HepG2 (cell line): ENCODE results near the gene DMPK. TPM values are rescaled to one million over a fixed set of nuclear protein-coding genes. Genes with fewer than 3 reads are reported as not detected.

Experiments
- ATAD3A ChIP-seq: sonication (generic); formaldehyde crosslinking; IDR thresholded peaks from 2 replicates; pipeline ENCODE4 v1.4.0; 2020; ENCODE audit warnings: missing genetic modification reagents
- FOXM1 ChIP-seq: sonication (generic); formaldehyde crosslinking; IDR thresholded peaks from 2 replicates; pipeline ENCODE4 v1.5.0; 2020; ENCODE audit warnings: missing genetic modification reagents
- IRF2 ChIP-seq: IDR thresholded peaks from 2 replicates; pipeline ENCODE4 v1.6.1; 2018; ENCODE audit warnings: missing genetic modification reagents, missing compliant biosample characterization
- KLF6 ChIP-seq: IDR thresholded peaks from 2 replicates; pipeline ENCODE4 v1.8.0; 2016; ENCODE audit warnings: missing biosample characterization, missing genetic modification reagents
- MZF1 ChIP-seq: sonication (generic); formaldehyde crosslinking; IDR thresholded peaks from 2 replicates; pipeline ENCODE4 v1.8.1; 2023; ENCODE audit warnings: mild to moderate bottlenecking, missing genetic modification reagents, borderline replicate concordance
- NKX3-1 ChIP-seq: sonication (generic); formaldehyde crosslinking; IDR thresholded peaks from 2 replicates; pipeline ENCODE4 v1.5.0; 2020; ENCODE audit warnings: missing genetic modification reagents
- PCBP1 ChIP-seq: fragments of 200-400 bp; formaldehyde crosslinking; IDR thresholded peaks from 2 replicates; pipeline ENCODE4 v1.6.1; 2017; ENCODE audit warnings: mild to moderate bottlenecking, low read depth, low read length, borderline replicate concordance
- PRMT3 ChIP-seq: sonication (generic); formaldehyde crosslinking; IDR thresholded peaks from 2 replicates; pipeline ENCODE4 v1.8.1; 2022; ENCODE audit warnings: low read depth, mild to moderate bottlenecking, moderate library complexity, missing genetic modification reagents, borderline replicate concordance
- REL ChIP-seq: sonication (generic); formaldehyde crosslinking; conservative IDR thresholded peaks from 2 replicates; pipeline ENCODE4 v1.8.0; 2022; ENCODE audit warnings: mild to moderate bottlenecking, missing genetic modification reagents, moderate library complexity
- SMARCC2 ChIP-seq: fragments of 450-650 bp; IDR thresholded peaks from 2 replicates; pipeline ENCODE4 v1.6.1; 2017; ENCODE audit warnings: antibody characterized with exemption, mild to moderate bottlenecking
- SMYD3 ChIP-seq: sonication (generic); formaldehyde crosslinking; IDR thresholded peaks from 2 replicates; pipeline ENCODE4 v1.8.1; 2023; ENCODE audit warnings: mild to moderate bottlenecking, missing genetic modification reagents
- SOX6 ChIP-seq, 2 experiments: fragments of 450-650 bp in 1 of 2; sonication (generic) in 1 of 2; formaldehyde crosslinking in 1 of 2; IDR thresholded peaks; 2 replicates each; pipeline versions ENCODE4 v1.4.0 to v1.6.1; 2017 to 2020; ENCODE audit warnings: antibody characterized with exemption in 1 of 2, mild to moderate bottlenecking in 1 of 2, missing genetic modification reagents in 1 of 2
- TCF12 ChIP-seq, 2 experiments: fragments of 450-650 bp in 1 of 2; sonication (generic) in 1 of 2; formaldehyde crosslinking in 1 of 2; IDR thresholded peaks; 2 replicates each; pipeline versions ENCODE4 v1.6.1 to v1.8.0; 2017 to 2022; ENCODE audit warnings: antibody characterized with exemption in 1 of 2, mild to moderate bottlenecking in 1 of 2, missing genetic modification reagents in 1 of 2, moderate library complexity in 1 of 2
- ZBTB1 ChIP-seq: sonication (generic); formaldehyde crosslinking; IDR thresholded peaks from 2 replicates; pipeline ENCODE4 v1.4.0; 2020; ENCODE audit warnings: missing genetic modification reagents, borderline replicate concordance
- ZFP90 ChIP-seq: sonication (generic); formaldehyde crosslinking; IDR thresholded peaks from 2 replicates; pipeline ENCODE4 v1.8.0; 2022; ENCODE audit warnings: missing genetic modification reagents, mild to moderate bottlenecking, inconsistent platforms, borderline replicate concordance
- ZNF232 ChIP-seq: sonication (generic); formaldehyde crosslinking; IDR thresholded peaks from 2 replicates; pipeline ENCODE4 v1.4.0; 2020; ENCODE audit warnings: missing genetic modification reagents, borderline replicate concordance
- ZNF496 ChIP-seq: sonication (generic); formaldehyde crosslinking; IDR thresholded peaks from 2 replicates; pipeline ENCODE4 v1.8.1; 2023; ENCODE audit warnings: mild to moderate bottlenecking, moderate library complexity, missing genetic modification reagents; ENCODE audit not compliant: insufficient replicate concordance
- ZNF773 ChIP-seq: sonication (generic); formaldehyde crosslinking; IDR thresholded peaks from 2 replicates; pipeline ENCODE4 v1.4.0; 2020; ENCODE audit warnings: missing genetic modification reagents, borderline replicate concordance
- polyA plus RNA-seq, 8 experiments: library from polyadenylated mRNA; depleted of rRNA in 3 of 8; stranded (reverse) in 7 of 8; unstranded in 1 of 8; fragments of >200 nt; fragmentation: Illumina TruSeq in 4 of 8; extraction: Trizol in 4 of 8; gene quantifications; 2 replicates each; pipeline versions ENCODE4 v1.2.1 to v1.2.3, GENCODE V29; 2011 to 2016; ENCODE audit warnings: low read depth in 4 of 8, missing spikeins in 1 of 8, mixed read lengths in 1 of 8; ENCODE audit not compliant: insufficient read depth in 1 of 8
- total RNA-seq, 5 experiments: library from RNA; depleted of rRNA; stranded (reverse); fragments of >200 nt; fragmentation: Illumina TruSeq; extraction: Trizol; gene quantifications; 2 replicates each; pipeline ENCODE4 v1.2.3, GENCODE V29; 2016; ENCODE audit warnings: low read depth in 1 of 5
- TF ChIP-seq, protein P1 (sequence below): sonication (generic); formaldehyde crosslinking; IDR thresholded peaks from 2 replicates; pipeline ENCODE4 v1.8.1; 2023; ENCODE audit warnings: mild to moderate bottlenecking, missing genetic modification reagents
- TF ChIP-seq, protein P2 (sequence below): sonication (generic); formaldehyde crosslinking; IDR thresholded peaks from 2 replicates; pipeline ENCODE4 v1.4.0; 2020; ENCODE audit warnings: missing genetic modification reagents, borderline replicate concordance
- TF ChIP-seq, protein P3 (sequence below): sonication (generic); formaldehyde crosslinking; IDR thresholded peaks from 2 replicates; pipeline ENCODE4 v1.8.1; 2023; ENCODE audit warnings: mild to moderate bottlenecking, inconsistent platforms, moderate library complexity, missing genetic modification reagents, borderline replicate concordance
- TF ChIP-seq, protein P4 (sequence below): sonication (generic); formaldehyde crosslinking; IDR thresholded peaks from 2 replicates; pipeline ENCODE4 v1.9.0; 2022; ENCODE audit warnings: missing genetic modification reagents, mild to moderate bottlenecking, borderline replicate concordance

The DMPK gene
- total and polyA plus RNA-seq, 2 of the 13 experiments (the other 11 are each of a cell fraction or from before 2014, with no cell fraction given): 5.3 to 8.8 TPM

DNA sequence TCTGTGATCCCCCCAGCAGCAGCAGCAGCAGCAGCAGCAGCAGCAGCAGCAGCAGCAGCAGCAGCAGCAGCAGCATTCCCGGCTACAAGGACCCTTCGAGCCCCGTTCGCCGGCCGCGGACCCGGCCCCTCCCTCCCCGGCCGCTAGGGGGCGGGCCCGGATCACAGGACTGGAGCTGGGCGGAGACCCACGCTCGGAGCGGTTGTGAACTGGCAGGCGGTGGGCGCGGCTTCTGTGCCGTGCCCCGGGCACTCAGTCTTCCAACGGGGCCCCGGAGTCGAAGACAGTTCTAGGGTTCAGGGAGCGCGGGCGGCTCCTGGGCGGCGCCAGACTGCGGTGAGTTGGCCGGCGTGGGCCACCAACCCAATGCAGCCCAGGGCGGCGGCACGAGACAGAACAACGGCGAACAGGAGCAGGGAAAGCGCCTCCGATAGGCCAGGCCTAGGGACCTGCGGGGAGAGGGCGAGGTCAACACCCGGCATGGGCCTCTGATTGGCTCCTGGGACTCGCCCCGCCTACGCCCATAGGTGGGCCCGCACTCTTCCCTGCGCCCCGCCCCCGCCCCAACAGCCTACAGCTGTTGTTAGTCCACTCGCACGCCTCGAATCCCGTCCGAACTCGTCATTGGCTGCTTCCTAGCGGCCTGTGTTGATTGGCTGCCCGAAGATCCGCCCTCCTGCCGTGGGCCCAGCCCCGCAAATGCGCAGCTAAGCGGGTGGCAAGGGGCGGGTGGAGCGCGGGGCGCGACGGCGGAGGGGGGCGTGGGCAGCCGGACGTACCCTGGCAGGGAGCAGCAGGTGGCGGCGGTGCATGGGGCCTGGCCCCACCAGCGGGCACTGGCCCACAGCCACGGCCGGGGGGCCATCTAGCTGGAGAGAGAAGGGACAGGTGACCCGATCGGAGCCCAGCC lies 11.8 kb downstream of the DMPK start (continued):
- TF ChIP-seq, protein P1, sequence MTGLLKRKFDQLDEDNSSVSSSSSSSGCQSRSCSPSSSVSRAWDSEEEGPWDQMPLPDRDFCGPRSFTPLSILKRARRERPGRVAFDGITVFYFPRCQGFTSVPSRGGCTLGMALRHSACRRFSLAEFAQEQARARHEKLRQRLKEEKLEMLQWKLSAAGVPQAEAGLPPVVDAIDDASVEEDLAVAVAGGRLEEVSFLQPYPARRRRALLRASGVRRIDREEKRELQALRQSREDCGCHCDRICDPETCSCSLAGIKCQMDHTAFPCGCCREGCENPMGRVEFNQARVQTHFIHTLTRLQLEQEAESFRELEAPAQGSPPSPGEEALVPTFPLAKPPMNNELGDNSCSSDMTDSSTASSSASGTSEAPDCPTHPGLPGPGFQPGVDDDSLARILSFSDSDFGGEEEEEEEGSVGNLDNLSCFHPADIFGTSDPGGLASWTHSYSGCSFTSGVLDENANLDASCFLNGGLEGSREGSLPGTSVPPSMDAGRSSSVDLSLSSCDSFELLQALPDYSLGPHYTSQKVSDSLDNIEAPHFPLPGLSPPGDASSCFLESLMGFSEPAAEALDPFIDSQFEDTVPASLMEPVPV (CRISPR knock-in tag): no peak; the same call in 1 of the 2 replicates
- TF ChIP-seq ATAD3A (no peak), SMARCC2 (no peak), TCF12 (IDR thresholded peaks at IDR 0.05) (no peak), TCF12 (CRISPR knock-in tag; IDR thresholded peaks at IDR 0.05) (peak; percentile 86; the same call in 1 of the 2 replicates), FOXM1 (no peak), ZNF232 (peak; percentile 67; the same call in 1 of the 2 replicates), IRF2 (CRISPR knock-in tag) (0 out of 2 replicates have a peak, but pooled peaks have one; percentile 28), SMYD3 (CRISPR knock-in tag) (no peak), PCBP1 (0 out of 2 replicates have a peak, but pooled peaks have one; percentile 19), REL (CRISPR knock-in tag) (peak; percentile 24), MZF1 (CRISPR knock-in tag) (no peak), ZFP90 (peak; percentile 82), ZBTB1 (no peak), ZNF773 (CRISPR knock-in tag) (peak; percentile 37; the same call in 1 of the 2 replicates), ZNF496 (no peak), NKX3-1 (CRISPR knock-in tag) (peak; percentile 46; the same call in 1 of the 2 replicates), KLF6 (CRISPR knock-in tag) (peak; percentile 88; the same call in 1 of the 2 replicates), SOX6 (IDR thresholded peaks at IDR 0.05) (no peak), SOX6 (CRISPR knock-in tag; IDR thresholded peaks at IDR 0.05) (peak; percentile 75), PRMT3 (CRISPR knock-in tag) (no peak)
- TF ChIP-seq, protein P2, sequence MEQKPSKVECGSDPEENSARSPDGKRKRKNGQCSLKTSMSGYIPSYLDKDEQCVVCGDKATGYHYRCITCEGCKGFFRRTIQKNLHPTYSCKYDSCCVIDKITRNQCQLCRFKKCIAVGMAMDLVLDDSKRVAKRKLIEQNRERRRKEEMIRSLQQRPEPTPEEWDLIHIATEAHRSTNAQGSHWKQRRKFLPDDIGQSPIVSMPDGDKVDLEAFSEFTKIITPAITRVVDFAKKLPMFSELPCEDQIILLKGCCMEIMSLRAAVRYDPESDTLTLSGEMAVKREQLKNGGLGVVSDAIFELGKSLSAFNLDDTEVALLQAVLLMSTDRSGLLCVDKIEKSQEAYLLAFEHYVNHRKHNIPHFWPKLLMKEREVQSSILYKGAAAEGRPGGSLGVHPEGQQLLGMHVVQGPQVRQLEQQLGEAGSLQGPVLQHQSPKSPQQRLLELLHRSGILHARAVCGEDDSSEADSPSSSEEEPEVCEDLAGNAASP: peak; percentile 56; the same call in 1 of the 2 replicates
- TF ChIP-seq, protein P3, sequence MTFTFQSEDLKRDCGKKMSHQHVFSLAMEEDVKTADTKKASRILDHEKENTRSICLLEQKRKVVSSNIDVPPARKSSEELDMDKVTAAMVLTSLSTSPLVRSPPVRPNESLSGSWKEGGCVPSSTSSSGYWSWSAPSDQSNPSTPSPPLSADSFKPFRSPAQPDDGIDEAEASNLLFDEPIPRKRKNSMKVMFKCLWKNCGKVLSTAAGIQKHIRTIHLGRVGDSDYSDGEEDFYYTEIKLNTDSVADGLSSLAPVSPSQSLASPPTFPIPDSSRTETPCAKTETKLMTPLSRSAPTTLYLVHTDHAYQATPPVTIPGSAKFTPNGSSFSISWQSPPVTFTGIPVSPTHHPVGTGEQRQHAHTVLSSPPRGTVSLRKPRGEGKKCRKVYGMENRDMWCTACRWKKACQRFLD: peak; percentile 51; the same call in 1 of the 2 replicates
- TF ChIP-seq, protein P4, sequence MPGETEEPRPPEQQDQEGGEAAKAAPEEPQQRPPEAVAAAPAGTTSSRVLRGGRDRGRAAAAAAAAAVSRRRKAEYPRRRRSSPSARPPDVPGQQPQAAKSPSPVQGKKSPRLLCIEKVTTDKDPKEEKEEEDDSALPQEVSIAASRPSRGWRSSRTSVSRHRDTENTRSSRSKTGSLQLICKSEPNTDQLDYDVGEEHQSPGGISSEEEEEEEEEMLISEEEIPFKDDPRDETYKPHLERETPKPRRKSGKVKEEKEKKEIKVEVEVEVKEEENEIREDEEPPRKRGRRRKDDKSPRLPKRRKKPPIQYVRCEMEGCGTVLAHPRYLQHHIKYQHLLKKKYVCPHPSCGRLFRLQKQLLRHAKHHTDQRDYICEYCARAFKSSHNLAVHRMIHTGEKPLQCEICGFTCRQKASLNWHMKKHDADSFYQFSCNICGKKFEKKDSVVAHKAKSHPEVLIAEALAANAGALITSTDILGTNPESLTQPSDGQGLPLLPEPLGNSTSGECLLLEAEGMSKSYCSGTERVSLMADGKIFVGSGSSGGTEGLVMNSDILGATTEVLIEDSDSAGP (CRISPR knock-in tag): peak; percentile 84; the same call in 1 of the 2 replicates
